DOHH2 (cell line): ENCODE measurements around the gene LY6G6F.

Experiments used
- EZH2phosphoT487 ChIP-seq: fragments of 200-600 bp; sonication (generic); IDR thresholded peaks from 2 replicates; pipeline ENCODE4 v1.6.1; 2017; ENCODE audit warnings: borderline replicate concordance, mild to moderate bottlenecking, antibody characterized with exemption, low read length, moderate library complexity, mixed read lengths
- TF ChIP-seq, protein P1 (sequence below): fragments of 200-600 bp; sonication (generic); IDR thresholded peaks from one replicate; pipeline ENCODE4 v1.5.1; 2014; ENCODE audit warnings: antibody characterized with exemption, mild to moderate bottlenecking, low read depth, low read length; ENCODE audit not compliant: poor library complexity, severe bottlenecking

DNA sequence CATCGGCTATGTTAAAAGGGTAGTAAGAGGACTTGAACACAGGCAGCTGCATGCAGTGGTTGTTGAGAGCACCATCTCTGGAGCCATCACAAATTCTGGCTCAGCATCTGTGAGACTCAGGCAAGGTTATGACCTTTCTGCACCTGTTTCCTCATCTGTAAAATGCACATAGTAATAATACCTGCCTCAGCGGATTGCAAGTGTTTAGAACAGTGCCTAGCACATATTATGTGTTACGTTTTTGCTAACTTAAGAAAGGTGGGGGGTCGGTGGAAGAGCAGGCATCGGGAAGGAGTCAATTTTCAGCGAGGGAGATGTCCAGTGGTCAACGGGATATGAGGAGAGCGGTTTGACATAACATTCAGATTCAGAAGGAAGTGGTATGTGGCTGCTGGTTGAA, 28.7 kb upstream of the LY6G6F start:
- TF ChIP-seq, protein P1, sequence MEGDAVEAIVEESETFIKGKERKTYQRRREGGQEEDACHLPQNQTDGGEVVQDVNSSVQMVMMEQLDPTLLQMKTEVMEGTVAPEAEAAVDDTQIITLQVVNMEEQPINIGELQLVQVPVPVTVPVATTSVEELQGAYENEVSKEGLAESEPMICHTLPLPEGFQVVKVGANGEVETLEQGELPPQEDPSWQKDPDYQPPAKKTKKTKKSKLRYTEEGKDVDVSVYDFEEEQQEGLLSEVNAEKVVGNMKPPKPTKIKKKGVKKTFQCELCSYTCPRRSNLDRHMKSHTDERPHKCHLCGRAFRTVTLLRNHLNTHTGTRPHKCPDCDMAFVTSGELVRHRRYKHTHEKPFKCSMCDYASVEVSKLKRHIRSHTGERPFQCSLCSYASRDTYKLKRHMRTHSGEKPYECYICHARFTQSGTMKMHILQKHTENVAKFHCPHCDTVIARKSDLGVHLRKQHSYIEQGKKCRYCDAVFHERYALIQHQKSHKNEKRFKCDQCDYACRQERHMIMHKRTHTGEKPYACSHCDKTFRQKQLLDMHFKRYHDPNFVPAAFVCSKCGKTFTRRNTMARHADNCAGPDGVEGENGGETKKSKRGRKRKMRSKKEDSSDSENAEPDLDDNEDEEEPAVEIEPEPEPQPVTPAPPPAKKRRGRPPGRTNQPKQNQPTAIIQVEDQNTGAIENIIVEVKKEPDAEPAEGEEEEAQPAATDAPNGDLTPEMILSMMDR, result no peak
- TF ChIP-seq EZH2phosphoT487, result no peak
